GM10266 (cell line): Measurements from ENCODE around the gene ZDHHC13.

Experiments
- DNase-seq: peaks from one replicate; pipeline ENCODE4 v3.0.0; 2012; ENCODE audit errors: extremely low spot score
- CTCF ChIP-seq: IDR thresholded peaks from 2 replicates; pipeline ENCODE4 v1.5.1; 2012; ENCODE audit warnings: mild to moderate bottlenecking, low read depth; ENCODE audit not compliant: control insufficient read depth, insufficient read depth; ENCODE audit errors: missing control alignments

The ZDHHC13 gene

GRCh38 chr11:19116971-19117759, at the start of gene ZDHHC13:
TSS of gene ZDHHC13 (plus strand) at chr11:19117168. CDS start at chr11:19117250, 82 bp downstream.
- TF ChIP-seq CTCF: peak; percentile 53
- peak; percentile 97 for DNase-seq

- peak; percentile 96 for TF ChIP-seq CTCF
- peak; percentile 72 for DNase-seq
Measured at GRCh38 chr11:19071255-19071654, 45.7 kb upstream of the ZDHHC13 start.

- DNase-seq: no peak
- TF ChIP-seq CTCF: no peak
Measured at GRCh38 chr11:19072464-19072863, 44.5 kb upstream of the ZDHHC13 start.

GRCh38 chr11:19073454-19074415, 43.2 kb upstream of the ZDHHC13 start:
- DNase-seq: no peak
- no peak for TF ChIP-seq CTCF

- no peak for DNase-seq
- TF ChIP-seq CTCF: no peak
Measured at GRCh38 chr11:19075636-19076035, 41.3 kb upstream of the ZDHHC13 start.

- peak; percentile 96 for TF ChIP-seq CTCF
- peak; percentile 61 for DNase-seq
Measured at GRCh38 chr11:19076744-19077589, 40.0 kb upstream of the ZDHHC13 start.
